GM21576 (cell line): Measurements from ENCODE around the gene POP4.
A peak's percentile ranks its signal among the peaks of the same experiment; 100 is the strongest.
"Not testable (repeated sequence)": the region's sequence is repeated elsewhere in the genome, so short reads cannot be mapped to it uniquely, and the experiment has no call there.

Source experiments
- ATAC-seq: cut with Tn5 transposase; IDR thresholded peaks from one replicate; pipeline ENCODE4 v1.9.1; 2021; ENCODE audit warnings: mild to moderate bottlenecking, moderate library complexity; ENCODE audit not compliant: unreplicated experiment

The POP4 gene

GRCh38 chr19:29610574-29611271 lies 4.6 kb downstream of the POP4 start:
- peak; percentile 61 for ATAC-seq

- ATAC-seq: no peak
These were observed 6.0 kb downstream of the POP4 start for GRCh38 chr19:29612121-29612520.

- ATAC-seq: no peak
These were observed 6.9 kb downstream of the POP4 start for GRCh38 chr19:29612801-29613595.

- no peak for ATAC-seq
These were observed 8.0 kb downstream of the POP4 start for GRCh38 chr19:29614046-29614445.

GRCh38 chr19:29614780-29615179 lies 8.7 kb downstream of the POP4 start:
- ATAC-seq: no peak

- no peak for ATAC-seq
These were observed 9.9 kb downstream of the POP4 start for GRCh38 chr19:29615891-29616425.

GRCh38 chr19:29616541-29616940 lies 10.5 kb downstream of the POP4 start:
- ATAC-seq: no peak

GRCh38 chr19:29617366-29618266 lies 11.5 kb downstream of the POP4 start:
- ATAC-seq: no peak

- no peak for ATAC-seq
These were observed 12.4 kb downstream of the POP4 start for GRCh38 chr19:29618434-29618833.

- no peak for ATAC-seq
These were observed 12.8 kb downstream of the POP4 start for GRCh38 chr19:29618871-29619270.

GRCh38 chr19:29620931-29621351 lies 14.9 kb downstream of the POP4 start:
- ATAC-seq: no peak

- no peak for ATAC-seq
These were observed 16.3 kb downstream of the POP4 start for GRCh38 chr19:29622166-29623070.

GRCh38 chr19:29623726-29624488 lies 17.8 kb downstream of the POP4 start:
- no peak for ATAC-seq

- ATAC-seq: no peak
These were observed 18.6 kb downstream of the POP4 start for GRCh38 chr19:29624489-29625185.

GRCh38 chr19:29625186-29625651 lies 19.1 kb downstream of the POP4 start:
- ATAC-seq: no peak

GRCh38 chr19:29626386-29626785 lies 20.3 kb downstream of the POP4 start:
- no peak for ATAC-seq

GRCh38 chr19:29626832-29627231 lies 20.7 kb downstream of the POP4 start:
- ATAC-seq: not testable (repeated sequence)

- no peak for ATAC-seq
These were observed 22.7 kb downstream of the POP4 start for GRCh38 chr19:29628661-29629385.
